MCF 10A (cell line): Measurements from ENCODE around the gene BAIAP3. TPM values are rescaled to one million over a fixed set of nuclear protein-coding genes. Genes with fewer than 3 reads are reported as not detected.

Source experiments
- BruUV-seq: library from RNA; stranded (reverse); fragments of 400-500 nt; replicated peaks from 2 replicates; lab custom pipeline; 2021; lab: Mats Ljungman, UMichigan
- CTCF ChIA-PET: fragments of 300-600 bp; sonication (Branson Sonifier 250); formaldehyde crosslinking; extraction: SDS; loops from one replicate; lab custom pipeline; 2021; ENCODE audit warnings: antibody characterized with exemption, inconsistent platforms; lab: Yijun Ruan, JAX
- POLR2A ChIA-PET: fragments of 300-600, 350-650 bp; sonication (Branson Sonifier 250); formaldehyde crosslinking; extraction: SDS; loops from one replicate; lab custom pipeline; 2020; ENCODE audit warnings: antibody characterized with exemption, inconsistent platforms; lab: Yijun Ruan, JAX
- DNase-seq: peaks from one replicate; pipeline ENCODE4 v3.0.0-alpha.2; 2018; ENCODE audit not compliant: unreplicated experiment
- H3K27ac Mint-ChIP-seq: one replicate; pipeline ENCODE4 v1.8.0; 2022; ENCODE audit warnings: mild to moderate bottlenecking, low read depth, mixed read lengths; ENCODE audit not compliant: unreplicated experiment
- H3K27me3 Mint-ChIP-seq: one replicate; pipeline ENCODE4 v1.8.0; 2022; ENCODE audit warnings: mixed read lengths; ENCODE audit not compliant: insufficient read depth, unreplicated experiment
- H3K36me3 Mint-ChIP-seq: one replicate; pipeline ENCODE4 v1.8.0; 2022; ENCODE audit warnings: mild to moderate bottlenecking, moderate library complexity, mixed read lengths; ENCODE audit not compliant: insufficient read depth, unreplicated experiment
- H3K4me1 Mint-ChIP-seq: one replicate; pipeline ENCODE4 v1.8.0; 2022; ENCODE audit warnings: mixed read lengths; ENCODE audit not compliant: insufficient read depth, unreplicated experiment
- H3K4me3 Mint-ChIP-seq: one replicate; pipeline ENCODE4 v1.8.0; 2022; ENCODE audit warnings: mild to moderate bottlenecking, moderate library complexity, mixed read lengths; ENCODE audit not compliant: unreplicated experiment
- H3K9me3 Mint-ChIP-seq: one replicate; pipeline ENCODE4 v1.8.0; 2022; ENCODE audit warnings: mixed read lengths; ENCODE audit not compliant: unreplicated experiment
- intact Hi-C: fragments of 100-400 bp; cut with micrococcal nuclease; formaldehyde crosslinking; loops from 2 replicates; pipeline ENCODE4 v1.14.1; 2022
- total RNA-seq: library from RNA; stranded (reverse); gene quantifications from 2 replicates; pipeline ENCODE4 v1.2.3, GENCODE V29; 2022
- TF ChIP-seq, protein P1 (sequence below): fragments of 200-600 bp; IDR thresholded peaks from one replicate; pipeline ENCODE4 v1.8.0; 2022; ENCODE audit warnings: antibody characterized with exemption, mild to moderate bottlenecking; ENCODE audit not compliant: unreplicated experiment

Gene BAIAP3
- total RNA-seq, 1 experiment from 2014 or later: 0.75 TPM

GRCh38 chr16:1298406-1298805 lies 35.0 kb upstream of the BAIAP3 start:
- Mint-ChIP-seq H3K9me3 (no peaks in the 10 kb centered on the region), H3K36me3 (peaks cover 6% of the 10 kb centered on the region), H3K27me3 (no peaks in the 10 kb centered on the region), H3K4me3 (no peak overlapping the region), H3K27ac (peak overlapping the region; percentile 93), H3K4me1 (peaks cover 12% of the 10 kb centered on the region)
- no TSS peak for BruUV-seq
- ChIA-PET CTCF (no interaction called here), POLR2A (no interaction called here)
- TF ChIP-seq, protein P1, sequence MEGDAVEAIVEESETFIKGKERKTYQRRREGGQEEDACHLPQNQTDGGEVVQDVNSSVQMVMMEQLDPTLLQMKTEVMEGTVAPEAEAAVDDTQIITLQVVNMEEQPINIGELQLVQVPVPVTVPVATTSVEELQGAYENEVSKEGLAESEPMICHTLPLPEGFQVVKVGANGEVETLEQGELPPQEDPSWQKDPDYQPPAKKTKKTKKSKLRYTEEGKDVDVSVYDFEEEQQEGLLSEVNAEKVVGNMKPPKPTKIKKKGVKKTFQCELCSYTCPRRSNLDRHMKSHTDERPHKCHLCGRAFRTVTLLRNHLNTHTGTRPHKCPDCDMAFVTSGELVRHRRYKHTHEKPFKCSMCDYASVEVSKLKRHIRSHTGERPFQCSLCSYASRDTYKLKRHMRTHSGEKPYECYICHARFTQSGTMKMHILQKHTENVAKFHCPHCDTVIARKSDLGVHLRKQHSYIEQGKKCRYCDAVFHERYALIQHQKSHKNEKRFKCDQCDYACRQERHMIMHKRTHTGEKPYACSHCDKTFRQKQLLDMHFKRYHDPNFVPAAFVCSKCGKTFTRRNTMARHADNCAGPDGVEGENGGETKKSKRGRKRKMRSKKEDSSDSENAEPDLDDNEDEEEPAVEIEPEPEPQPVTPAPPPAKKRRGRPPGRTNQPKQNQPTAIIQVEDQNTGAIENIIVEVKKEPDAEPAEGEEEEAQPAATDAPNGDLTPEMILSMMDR: no peak
- intact Hi-C loops: no loop called here
- DNase-seq: no peak

GRCh38 chr16:1299012-1299867 lies 34.2 kb upstream of the BAIAP3 start:
- Mint-ChIP-seq H3K27me3 (no peaks in the 10 kb centered on the region), H3K27ac (no peak overlapping the region), H3K36me3 (peaks cover 6% of the 10 kb centered on the region), H3K4me3 (no peak overlapping the region), H3K4me1 (peaks cover 16% of the 10 kb centered on the region), H3K9me3 (no peaks in the 10 kb centered on the region)
- ChIA-PET POLR2A (interaction anchor here (1.3 kb wide), 1 partner anchor 10 kb away, joined by 10 read pairs; the partner anchor contains the start of gene UBE2I), CTCF (interaction anchor here (0.6 to 1.0 kb wide), 4 partner anchors 19 to 483 kb away, joined by 3 to 4 read pairs (median 3); partner anchors contain the start of genes NUBP2 and SPSB3)
- DNase-seq: no peak
- TF ChIP-seq, protein P1: no peak
- no TSS peak for BruUV-seq
- intact Hi-C loops: no loop called here

GRCh38 chr16:1299868-1300203 lies 33.6 kb upstream of the BAIAP3 start:
- TF ChIP-seq, protein P1: no peak
- Mint-ChIP-seq H3K36me3 (peaks cover 6% of the 10 kb centered on the region), H3K4me1 (peaks cover 16% of the 10 kb centered on the region), H3K9me3 (no peaks in the 10 kb centered on the region), H3K27me3 (no peaks in the 10 kb centered on the region), H3K27ac (no peak overlapping the region), H3K4me3 (no peak overlapping the region)
- no TSS peak for BruUV-seq
- CTCF ChIA-PET: interaction anchor here (0.6 to 1.0 kb wide), 4 partner anchors 19 to 483 kb away, joined by 3 to 4 read pairs (median 3); partner anchors contain the start of genes NUBP2 and SPSB3
- no peak for DNase-seq
- POLR2A ChIA-PET: interaction anchor here (1.3 kb wide), 1 partner anchor 9 kb away, joined by 10 read pairs; the partner anchor contains the start of gene UBE2I
- intact Hi-C loops: loop anchor here (10.0 kb wide), 1 partner anchor 125 kb away; the partner anchor contains the start of gene UQCC4

GRCh38 chr16:1300664-1301476 lies 32.6 kb upstream of the BAIAP3 start:
- H3K9me3 Mint-ChIP-seq: no peaks in the 10 kb centered on the region

More at GRCh38 chr16:1300664-1301476, 32.6 kb upstream of the BAIAP3 start:
- peaks cover 6% of the 10 kb centered on the region for H3K36me3 Mint-ChIP-seq
- peak; percentile 45 for DNase-seq
- H3K27me3 Mint-ChIP-seq: no peaks in the 10 kb centered on the region
- H3K4me1 Mint-ChIP-seq: peaks cover 16% of the 10 kb centered on the region
- ChIA-PET CTCF (interaction anchor here (0.6 to 1.0 kb wide), 4 partner anchors 23 to 840 kb away, joined by 3 to 5 read pairs (median 3); no protein-coding TSS in a partner anchor), POLR2A (no interaction called here)
- no peak overlapping the region for H3K4me3 Mint-ChIP-seq
- H3K27ac Mint-ChIP-seq: no peak overlapping the region
- intact Hi-C loops: loop anchor here (10.0 kb wide), 1 partner anchor 124 kb away; the partner anchor contains the start of gene UQCC4
- no TSS peak for BruUV-seq
- TF ChIP-seq, protein P1: peak; percentile 88
